Activated CD8-positive, alpha-beta T cell treated with anti-CD3 and anti-CD28 coated beads for 36 hours (primary cell): Measurements from ENCODE around the gene KERA. TPM values are rescaled to one million over a fixed set of nuclear protein-coding genes. Genes with fewer than 3 reads are reported as not detected.

Experiments
- ATAC-seq: fragments of 200-7000 bp; cut with Tn5 transposase; one replicate; pipeline ENCODE4 v1.10.0; 2021; ENCODE audit warnings: mild to moderate bottlenecking, moderate library complexity
- CTCF ChIA-PET: fragments of 350-600 bp; sonication (Branson Sonifier 250); formaldehyde crosslinking; loops from one replicate; lab custom pipeline; 2021; ENCODE audit warnings: antibody characterized with exemption; lab: Charles Lee
- POLR2A ChIA-PET: fragments of 350-600 bp; sonication (Branson Sonifier 250); formaldehyde crosslinking; loops from one replicate; lab custom pipeline; 2021; ENCODE audit warnings: antibody characterized with exemption; lab: Charles Lee
- DNase-seq: peaks from one replicate; pipeline ENCODE4 v3.0.0-alpha.2; 2020
- H3K27ac Mint-ChIP-seq: one replicate; pipeline ENCODE4 v1.8.0; 2021; ENCODE audit warnings: mild to moderate bottlenecking, mixed read lengths
- H3K27me3 Mint-ChIP-seq: one replicate; pipeline ENCODE4 v1.8.0; 2021; ENCODE audit warnings: mixed read lengths
- H3K36me3 Mint-ChIP-seq: one replicate; pipeline ENCODE4 v1.8.0; 2021; ENCODE audit warnings: low read depth, mixed read lengths
- H3K4me1 Mint-ChIP-seq: one replicate; pipeline ENCODE4 v1.8.0; 2021; ENCODE audit warnings: low read depth, mixed read lengths
- H3K4me3 Mint-ChIP-seq: one replicate; pipeline ENCODE4 v1.8.0; 2021; ENCODE audit warnings: mild to moderate bottlenecking, moderate library complexity, mixed read lengths
- H3K9me3 Mint-ChIP-seq: one replicate; pipeline ENCODE4 v1.8.0; 2021; ENCODE audit warnings: mixed read lengths
- CTCF ChIP-seq: fragments of 200-600 bp; IDR thresholded peaks from one replicate; pipeline ENCODE4 v1.8.0; 2022; ENCODE audit warnings: antibody characterized with exemption, mild to moderate bottlenecking
- intact Hi-C: fragments of 100-400 bp; cut with micrococcal nuclease; formaldehyde crosslinking; loops from one replicate; pipeline ENCODE4 v1.10.0; 2022
- total RNA-seq, 2 experiments: library from RNA; stranded (reverse); gene quantifications; one replicate each; pipeline ENCODE4 v1.2.3, GENCODE V29; 2021

The KERA gene
- total RNA-seq, 2 experiments from 2014 or later: not detected

- ATAC-seq: no peak
- no peaks in the 10 kb centered on the region for H3K9me3 Mint-ChIP-seq
- H3K27ac Mint-ChIP-seq: no peak overlapping the region
- H3K4me1 Mint-ChIP-seq: no peaks in the 10 kb centered on the region
- ChIA-PET POLR2A (no interaction called here), CTCF (no interaction called here)
- no peaks in the 10 kb centered on the region for H3K27me3 Mint-ChIP-seq
- H3K4me3 Mint-ChIP-seq: no peak overlapping the region
- no peaks in the 10 kb centered on the region for H3K36me3 Mint-ChIP-seq
- intact Hi-C loops: no loop called here
- TF ChIP-seq CTCF: no peak
- DNase-seq: no peak
Observed at GRCh38 chr12:91043408-91043807, 14.4 kb downstream of the KERA start.

GRCh38 chr12:91040096-91040755, 17.6 kb downstream of the KERA start:
- H3K9me3 Mint-ChIP-seq: no peaks in the 10 kb centered on the region
- DNase-seq (no peak), ATAC-seq (no peak)
- no peaks in the 10 kb centered on the region for H3K27me3 Mint-ChIP-seq
- no peak overlapping the region for H3K27ac Mint-ChIP-seq
- H3K4me1 Mint-ChIP-seq: no peaks in the 10 kb centered on the region
- H3K36me3 Mint-ChIP-seq: no peaks in the 10 kb centered on the region
- no peak for TF ChIP-seq CTCF
- H3K4me3 Mint-ChIP-seq: no peak overlapping the region
- ChIA-PET CTCF (no interaction called here), POLR2A (no interaction called here)
- intact Hi-C loops: no loop called here

- ATAC-seq: no peak
- ChIA-PET CTCF (interaction anchor here (1.2 to 1.3 kb wide), 2 partner anchors 59 to 71 kb away, joined by 3 read pairs; no protein-coding TSS in a partner anchor), POLR2A (no interaction called here)
- DNase-seq: no peak
- intact Hi-C loops: no loop called here
- Mint-ChIP-seq H3K27me3 (no peaks in the 10 kb centered on the region), H3K4me3 (no peak overlapping the region), H3K27ac (no peak overlapping the region), H3K9me3 (no peaks in the 10 kb centered on the region), H3K36me3 (no peaks in the 10 kb centered on the region), H3K4me1 (no peaks in the 10 kb centered on the region)
- no peak for TF ChIP-seq CTCF
Observed at GRCh38 chr12:91037276-91037675, 20.5 kb downstream of the KERA start.

- no peaks in the 10 kb centered on the region for H3K36me3 Mint-ChIP-seq
- intact Hi-C loops: no loop called here
- H3K27me3 Mint-ChIP-seq: no peaks in the 10 kb centered on the region
- ATAC-seq: no peak
- TF ChIP-seq CTCF: no peak
- no peak for DNase-seq
- H3K4me1 Mint-ChIP-seq: no peaks in the 10 kb centered on the region
- H3K4me3 Mint-ChIP-seq: no peak overlapping the region
- POLR2A ChIA-PET: no interaction called here
- H3K27ac Mint-ChIP-seq: no peak overlapping the region
- CTCF ChIA-PET: no interaction called here
- no peaks in the 10 kb centered on the region for H3K9me3 Mint-ChIP-seq
Observed at GRCh38 chr12:91033251-91033650, 24.6 kb downstream of the KERA start.

GRCh38 chr12:91023326-91024004, 34.4 kb downstream of the KERA start:
- Mint-ChIP-seq H3K4me3 (no peak overlapping the region), H3K4me1 (no peaks in the 10 kb centered on the region), H3K9me3 (no peaks in the 10 kb centered on the region), H3K36me3 (no peaks in the 10 kb centered on the region), H3K27ac (no peak overlapping the region), H3K27me3 (no peaks in the 10 kb centered on the region)
- ChIA-PET POLR2A (interaction anchor here (1.2 kb wide), 1 partner anchor 12 kb away, joined by 3 read pairs; no protein-coding TSS in a partner anchor), CTCF (no interaction called here)
- no peak for DNase-seq
- no peak for TF ChIP-seq CTCF
- intact Hi-C loops: no loop called here
- ATAC-seq: no peak
